Activated CD4-positive, CD25-positive, alpha-beta regulatory T cell (primary cell): ENCODE results near the gene LHFPL2.
"Not testable (repeated sequence)": the region's sequence is repeated elsewhere in the genome, so short reads cannot be mapped to it uniquely, and the experiment has no call there.

Experiments
- DNase-seq, 4 experiments: peaks; one replicate each; lab custom pipeline; 2025; lab: John Stamatoyannopoulos, UW

LHFPL2 gene

GRCh38 chr5:78648359-78649210 is at the start of gene LHFPL2:
Gene LHFPL2 (minus strand): TSS chr5:78648772. CDS start chr5:78510213, 138,559 bp downstream.
- DNase-seq = no peak

DNA sequence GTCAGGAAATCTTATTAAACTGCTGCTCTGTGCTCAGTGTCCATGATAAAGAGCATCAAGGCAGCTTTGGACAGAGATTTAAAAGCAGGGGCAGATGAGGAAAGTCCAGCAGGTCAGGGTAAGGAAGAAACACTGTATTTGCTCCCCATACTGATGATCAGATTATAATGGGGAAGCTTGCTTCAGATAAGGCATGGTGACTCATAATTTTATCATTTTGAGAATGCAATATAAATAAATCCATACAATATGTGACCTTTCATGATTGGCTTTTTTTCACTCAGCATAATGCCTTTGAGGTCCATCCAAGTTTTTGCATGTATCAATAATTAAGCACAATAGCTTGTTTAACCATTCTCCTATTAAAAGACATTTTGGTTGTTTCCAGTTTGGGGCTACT is 48.1 kb upstream of the LHFPL2 start:
- DNase-seq = no peak

GRCh38 chr5:78696052-78696451 is 47.5 kb upstream of the LHFPL2 start:
- not testable (repeated sequence) for DNase-seq

GRCh38 chr5:78693339-78693738 is 44.8 kb upstream of the LHFPL2 start:
- no peak for DNase-seq

DNA sequence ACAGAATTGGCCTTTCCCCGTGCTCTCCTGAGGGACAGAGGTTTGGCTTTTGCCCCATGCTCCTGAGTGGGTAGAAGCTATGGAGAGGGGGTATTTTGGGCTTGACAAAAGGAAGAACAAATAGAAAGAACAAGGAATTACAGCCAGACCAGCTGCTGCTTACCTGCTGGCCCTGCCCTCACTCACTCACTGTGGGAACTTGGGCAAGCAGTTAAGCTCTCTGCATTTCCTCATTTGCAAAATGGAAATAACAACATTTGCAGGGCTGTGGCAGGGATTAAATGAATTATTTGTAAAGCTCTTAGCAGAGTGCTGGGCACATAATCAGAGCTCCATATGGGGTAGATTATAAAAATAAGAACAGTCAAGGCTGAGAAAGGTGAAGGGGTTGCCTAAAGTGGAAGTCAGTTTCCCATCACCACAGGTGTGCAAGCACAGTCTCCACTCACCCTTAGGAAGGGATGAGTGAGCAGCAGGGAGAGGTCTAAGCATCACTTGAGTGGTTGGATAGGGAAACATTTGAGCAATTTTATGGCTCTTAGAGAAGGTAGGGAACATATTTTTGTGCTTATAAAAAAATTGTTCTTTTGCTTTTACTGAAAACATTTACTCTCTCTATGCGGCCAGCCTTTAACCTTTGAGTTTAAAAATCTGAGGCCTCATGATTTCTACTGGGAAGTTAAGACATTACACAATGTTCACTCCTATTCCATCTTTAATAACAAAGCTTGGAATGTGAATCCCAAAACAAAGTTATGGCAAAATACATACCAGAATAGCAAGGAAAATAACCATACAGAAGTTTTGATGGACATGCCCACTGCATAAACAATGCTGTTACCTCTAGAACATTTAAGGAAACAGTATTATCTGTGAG is 42.8 kb upstream of the LHFPL2 start:
- no peak for DNase-seq

GRCh38 chr5:78690253-78690972 is 41.8 kb upstream of the LHFPL2 start:
- no peak for DNase-seq

DNA sequence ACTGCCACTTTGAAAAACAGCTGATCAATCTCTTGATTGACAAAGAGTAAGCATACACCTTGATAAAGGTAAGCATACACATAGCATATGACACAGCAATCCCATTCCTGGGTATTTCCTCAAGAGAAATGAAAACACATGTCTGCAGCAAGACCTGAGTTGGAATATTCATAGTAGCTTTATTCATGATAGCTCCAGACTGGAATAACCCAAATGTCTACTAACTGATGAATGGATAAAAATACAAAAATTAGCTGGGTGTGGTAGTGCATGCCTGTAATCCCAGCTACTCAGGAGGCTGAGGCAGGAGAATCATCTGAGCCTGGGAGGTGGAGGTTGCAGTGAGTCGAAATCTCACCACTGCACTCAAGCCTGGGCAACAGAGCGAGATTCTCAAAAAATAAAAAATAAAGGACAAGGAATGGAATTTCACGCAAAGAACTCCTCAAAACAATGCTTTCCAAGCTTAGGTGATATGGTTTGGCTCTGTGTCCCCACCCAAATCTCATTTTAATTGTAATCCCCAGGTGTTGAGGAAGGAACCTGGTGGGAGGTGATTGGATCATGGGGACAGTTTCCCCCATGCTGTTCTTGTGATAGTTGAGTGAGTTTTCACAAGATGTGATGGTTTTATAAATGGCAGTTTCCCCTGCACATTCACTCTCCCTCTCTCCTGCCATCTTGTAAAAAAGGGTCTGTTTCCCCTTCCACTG is 41.1 kb upstream of the LHFPL2 start:
- no peak for DNase-seq

- not testable (repeated sequence) for DNase-seq
These were observed 38.9 kb upstream of the LHFPL2 start for GRCh38 chr5:78687514-78687913.

GRCh38 chr5:78683905-78684304 is 35.3 kb upstream of the LHFPL2 start:
- not testable (repeated sequence) for DNase-seq

DNA sequence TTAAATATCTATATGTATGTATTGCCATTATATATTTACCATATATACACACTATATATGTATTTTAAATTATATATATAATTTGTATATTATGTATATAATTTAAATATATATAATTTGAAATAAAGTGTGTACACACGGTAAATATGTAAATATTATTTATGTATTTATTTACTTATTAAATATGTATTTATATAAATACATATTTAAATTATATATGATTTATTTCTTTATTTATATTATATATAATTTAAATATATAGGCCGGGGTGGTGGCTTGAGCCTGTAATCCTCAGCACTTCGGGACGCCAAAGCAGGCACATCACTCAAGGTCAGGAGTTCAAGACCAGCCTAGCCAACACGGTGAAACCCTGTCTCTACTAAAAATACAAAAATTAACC is 31.3 kb upstream of the LHFPL2 start:
- DNase-seq = no peak

GRCh38 chr5:78677777-78678668 is 29.5 kb upstream of the LHFPL2 start:
- DNase-seq = no peak

GRCh38 chr5:78675956-78676730 is 27.6 kb upstream of the LHFPL2 start:
- DNase-seq = no peak

DNA sequence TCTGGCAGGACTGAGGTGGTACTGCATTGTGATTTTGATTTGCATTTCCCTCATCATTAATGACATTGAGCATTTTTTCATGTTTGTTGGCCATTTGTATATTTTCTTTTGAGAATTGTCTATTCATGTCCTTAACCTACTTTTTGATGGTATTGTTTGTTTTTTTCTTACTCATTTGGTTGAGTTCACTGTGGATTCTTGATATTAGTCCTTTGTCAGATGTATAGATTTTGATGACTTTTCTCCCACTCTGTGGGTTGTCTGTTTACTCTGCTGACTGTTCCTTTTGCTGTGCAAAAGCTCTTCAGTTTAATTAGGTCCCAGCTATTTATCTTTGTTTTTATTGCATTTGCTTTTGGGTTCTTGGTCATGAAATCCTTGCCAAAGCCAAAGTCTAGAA is 25.3 kb upstream of the LHFPL2 start:
- not testable (repeated sequence) for DNase-seq

GRCh38 chr5:78672154-78672553 is 23.6 kb upstream of the LHFPL2 start:
- DNase-seq = no peak

DNA sequence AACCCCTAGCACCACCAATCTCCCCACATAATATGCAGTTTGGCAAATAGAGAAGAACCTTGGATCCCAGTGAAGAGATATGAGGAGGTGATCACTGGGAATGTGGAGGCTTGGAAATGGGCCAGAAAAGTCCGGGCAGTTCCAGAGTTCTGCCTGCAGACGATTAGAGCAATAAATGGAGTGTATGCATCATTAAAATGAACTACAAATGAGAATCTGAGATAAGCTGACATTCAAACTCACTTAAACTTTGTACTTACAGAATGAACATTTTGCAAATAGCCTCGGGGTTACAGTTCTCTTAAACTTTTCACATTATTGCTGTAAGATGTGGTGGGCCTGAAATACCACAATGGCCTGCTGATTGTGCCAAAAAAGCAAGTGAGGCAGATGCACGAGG is 23.0 kb upstream of the LHFPL2 start:
- no peak for DNase-seq

GRCh38 chr5:78670701-78671269 is 22.2 kb upstream of the LHFPL2 start:
- DNase-seq = no peak

GRCh38 chr5:78669331-78669730 is 20.8 kb upstream of the LHFPL2 start:
- DNase-seq = no peak

- no peak for DNase-seq
These were observed 19.0 kb upstream of the LHFPL2 start for GRCh38 chr5:78667461-78668103.

DNA sequence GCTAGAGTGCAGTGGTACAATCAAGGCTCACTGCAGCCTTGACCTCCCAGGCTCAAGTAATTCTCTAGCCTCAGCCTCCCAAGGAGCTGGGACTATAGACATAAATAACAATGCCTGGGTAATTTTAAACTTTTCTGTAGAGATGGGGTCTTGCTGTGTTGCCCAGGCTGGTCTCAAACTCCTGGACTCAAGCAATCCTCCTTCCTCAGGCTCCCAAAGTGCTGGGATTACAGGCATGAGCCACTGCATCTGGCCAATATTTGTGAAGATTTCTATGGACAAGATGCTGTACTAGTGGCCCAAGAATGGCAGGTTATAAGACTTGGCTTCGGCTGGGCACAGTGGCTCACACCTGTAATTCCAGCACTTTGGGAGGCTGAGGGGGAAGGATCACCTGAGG is 18.4 kb upstream of the LHFPL2 start:
- DNase-seq = not testable (repeated sequence)
